HS-5 (cell line): ENCODE results near the gene CSGALNACT2.

Source experiments
- DNase-seq: peaks from one replicate; pipeline ENCODE4 v3.0.0-alpha.2; 2012; ENCODE audit warnings: low read depth

Gene CSGALNACT2

GRCh38 chr10:43190289-43190688 lies 52.0 kb downstream of the CSGALNACT2 start:
- no peak for DNase-seq

- no peak for DNase-seq
Observed at GRCh38 chr10:43190775-43191174, 52.5 kb downstream of the CSGALNACT2 start.

- DNase-seq: no peak
Observed at GRCh38 chr10:43192884-43193283, 54.6 kb downstream of the CSGALNACT2 start.

GRCh38 chr10:43193496-43194080 lies 55.3 kb downstream of the CSGALNACT2 start:
- DNase-seq: no peak

GRCh38 chr10:43194266-43194665 lies 56.0 kb downstream of the CSGALNACT2 start:
- DNase-seq: no peak

GRCh38 chr10:43194859-43195258 lies 56.6 kb downstream of the CSGALNACT2 start:
- no peak for DNase-seq

- no peak for DNase-seq
Observed at GRCh38 chr10:43195557-43195956, 57.3 kb downstream of the CSGALNACT2 start.

GRCh38 chr10:43196131-43196980 lies 58.1 kb downstream of the CSGALNACT2 start:
- DNase-seq: no peak

- DNase-seq: no peak
Observed at GRCh38 chr10:43196981-43197833, 59.0 kb downstream of the CSGALNACT2 start.

GRCh38 chr10:43197834-43198681 lies 59.8 kb downstream of the CSGALNACT2 start:
- no peak for DNase-seq

GRCh38 chr10:43198682-43199005 lies 60.4 kb downstream of the CSGALNACT2 start:
- no peak for DNase-seq

- no peak for DNase-seq
Observed at GRCh38 chr10:43199088-43199683, 60.9 kb downstream of the CSGALNACT2 start.

GRCh38 chr10:43199684-43200537 lies 61.7 kb downstream of the CSGALNACT2 start:
- no peak for DNase-seq

GRCh38 chr10:43200538-43201390 lies 62.5 kb downstream of the CSGALNACT2 start:
- DNase-seq: no peak

- no peak for DNase-seq
Observed at GRCh38 chr10:43201545-43202131, 63.4 kb downstream of the CSGALNACT2 start.

GRCh38 chr10:43202224-43202656 lies 64.0 kb downstream of the CSGALNACT2 start:
- no peak for DNase-seq

GRCh38 chr10:43202657-43203447 lies 64.6 kb downstream of the CSGALNACT2 start:
- no peak for DNase-seq

GRCh38 chr10:43203448-43204041 lies 65.3 kb downstream of the CSGALNACT2 start:
- DNase-seq: no peak
